Dermis microvascular lymphatic vessel endothelial cell (primary cell): ENCODE results near the gene DRC7. TPM values are rescaled to one million over a fixed set of nuclear protein-coding genes. Genes with fewer than 3 reads are reported as not detected.
"Not testable (repeated sequence)": the region's sequence is repeated elsewhere in the genome, so short reads cannot be mapped to it uniquely, and the experiment has no call there.

Experiments used
- DNase-seq, 2 donors: peaks; one replicate each; pipeline versions ENCODE4 v3.0.0 to v3.0.0-alpha.2; 2010; ENCODE audit warnings: low read depth in 2 of 2
- total RNA-seq: library from RNA; depleted of rRNA; stranded (reverse); fragments of >200 nt; gene quantifications from 2 replicates; pipeline ENCODE4 v1.2.1, GENCODE V29; 2014

Gene DRC7
- total RNA-seq, 1 donor from 2014 or later, result 0.26 TPM

DNA sequence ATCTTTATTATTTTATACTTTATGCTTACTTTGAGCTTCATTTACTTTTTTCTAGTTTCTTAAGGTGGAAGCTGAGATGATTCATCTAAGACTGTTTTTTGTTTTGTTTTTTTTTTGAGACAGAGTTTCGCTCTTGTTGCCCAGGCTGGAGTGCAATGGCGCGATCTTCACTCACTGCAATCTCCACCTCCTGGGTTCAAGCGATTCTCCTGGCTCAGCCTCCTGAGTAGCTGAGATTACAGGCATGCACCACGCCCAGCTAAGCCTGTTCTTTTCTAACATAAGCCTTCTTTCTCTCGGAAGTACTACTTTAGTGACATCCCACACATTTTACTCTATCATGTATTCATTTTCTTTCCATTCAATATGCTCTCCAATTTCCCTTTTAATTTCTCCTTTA lies 18.0 kb downstream of the DRC7 start:
- DNase-seq, result not testable (repeated sequence)

DNA sequence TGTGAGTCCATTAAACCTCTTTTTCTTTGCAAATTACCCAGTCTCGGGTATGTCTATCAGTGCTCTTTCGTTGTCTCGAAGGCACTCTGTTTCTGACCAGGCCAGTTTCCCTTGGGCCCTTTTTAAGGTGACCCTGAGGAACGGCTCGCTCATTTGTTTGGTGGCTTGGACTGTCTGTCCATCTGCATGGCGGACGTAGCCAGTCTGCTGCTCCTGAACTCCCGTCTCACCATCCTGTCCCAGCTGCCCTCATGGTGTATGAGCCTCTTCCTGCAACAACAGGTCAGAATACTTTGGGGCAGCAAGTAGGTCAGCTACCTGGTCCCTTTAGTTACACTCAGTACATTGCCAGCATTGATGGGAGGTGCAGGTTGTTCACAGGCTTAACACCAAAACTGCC lies 19.0 kb downstream of the DRC7 start:
- DNase-seq, result no peak

DNA sequence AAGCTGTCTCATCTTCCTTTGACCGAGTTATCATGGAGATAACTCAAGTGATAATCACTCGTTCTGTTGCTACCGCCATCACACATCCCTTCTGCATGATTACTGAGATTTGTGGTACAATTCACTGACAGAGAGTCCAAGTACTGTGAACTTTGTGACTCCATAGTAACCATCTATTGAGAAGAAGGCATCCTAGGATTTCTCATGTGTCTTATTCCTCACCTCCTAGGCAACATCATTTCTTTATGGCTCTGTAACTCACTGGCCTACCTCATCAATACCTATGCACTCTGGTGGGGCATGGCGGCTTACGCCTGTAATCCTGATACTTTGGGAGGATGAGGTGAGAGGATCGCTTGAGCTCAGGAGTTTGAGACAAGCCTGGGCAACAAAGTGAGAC lies 19.4 kb downstream of the DRC7 start:
- no peak for DNase-seq

DNA sequence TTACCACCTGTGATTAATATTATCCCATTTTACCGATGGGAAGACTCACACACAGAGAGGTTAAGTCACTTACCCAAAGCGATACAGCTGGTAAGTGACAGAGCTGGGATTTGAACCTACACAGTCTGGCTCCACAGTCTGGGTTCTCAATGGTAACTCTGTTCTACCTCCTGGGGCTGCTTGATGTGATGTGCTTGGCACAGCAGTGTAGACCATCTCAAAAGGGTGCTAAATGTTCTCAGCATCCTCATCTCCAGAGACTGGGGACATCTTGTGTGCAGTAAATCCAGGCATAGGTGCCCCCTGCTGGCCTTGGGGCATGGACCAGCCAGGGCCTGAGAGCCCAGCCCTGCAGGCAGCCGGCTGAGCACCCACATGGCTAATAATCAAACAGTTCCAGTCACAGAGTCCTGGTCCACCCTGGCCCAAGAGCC lies 25.6 kb downstream of the DRC7 start:
- DNase-seq, result peak; percentile 55 to 69

DNA sequence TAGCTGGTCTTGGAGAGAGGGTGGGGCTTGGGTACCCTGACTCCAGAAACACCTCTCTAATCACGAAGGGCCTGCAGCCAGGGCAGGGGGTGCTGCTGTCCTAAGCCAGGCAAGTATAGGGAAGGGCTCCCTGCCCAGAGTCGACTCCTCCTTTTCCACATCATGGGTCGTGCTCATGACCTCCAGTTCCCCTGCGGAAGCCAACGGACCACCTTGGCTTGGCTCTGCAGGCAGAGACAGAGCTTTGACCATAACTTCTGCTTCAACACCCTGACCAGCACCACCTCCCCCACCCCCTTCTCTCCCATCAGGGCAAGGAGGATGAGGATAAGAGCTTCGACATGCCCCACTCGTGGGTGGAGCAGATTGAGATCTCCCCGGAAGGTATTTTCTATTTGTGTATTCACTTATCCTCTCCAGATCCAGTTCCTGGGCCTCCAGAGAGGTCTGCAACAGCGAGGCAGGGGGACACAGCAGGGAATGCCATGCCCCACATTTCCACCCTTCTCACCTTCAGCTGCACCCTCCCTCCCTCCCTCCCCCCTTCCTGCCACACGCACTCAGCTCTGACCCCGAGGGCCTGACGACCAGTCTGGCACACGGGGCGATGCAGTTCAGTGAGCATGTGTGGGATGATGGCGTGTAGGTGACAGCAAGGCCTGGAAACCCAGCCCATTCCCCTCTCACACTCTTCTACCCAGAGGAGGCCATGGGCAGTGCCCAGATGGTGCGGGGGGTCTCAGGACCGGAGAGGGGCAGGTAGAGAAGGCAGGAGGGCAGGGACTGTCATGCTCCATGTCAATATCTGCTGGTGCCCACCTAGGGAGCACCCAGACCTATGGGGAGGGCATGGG lies 27.0 kb downstream of the DRC7 start:
- no peak for DNase-seq

DNA sequence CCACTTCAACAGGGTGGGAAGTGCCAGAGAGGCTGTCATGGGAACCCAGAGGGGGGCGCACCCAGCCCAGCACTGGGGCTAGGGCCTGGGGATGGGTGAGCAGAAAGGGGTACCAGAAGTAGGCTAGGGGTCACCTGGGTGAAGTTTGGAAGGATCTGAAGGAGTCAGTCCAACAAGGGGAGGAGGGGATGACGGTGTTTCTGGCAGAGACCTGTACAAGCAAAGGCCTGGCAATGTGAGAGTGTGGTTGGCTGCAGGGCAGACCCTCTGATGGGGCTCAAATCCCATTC lies 27.5 kb downstream of the DRC7 start:
- no peak for DNase-seq

DNA sequence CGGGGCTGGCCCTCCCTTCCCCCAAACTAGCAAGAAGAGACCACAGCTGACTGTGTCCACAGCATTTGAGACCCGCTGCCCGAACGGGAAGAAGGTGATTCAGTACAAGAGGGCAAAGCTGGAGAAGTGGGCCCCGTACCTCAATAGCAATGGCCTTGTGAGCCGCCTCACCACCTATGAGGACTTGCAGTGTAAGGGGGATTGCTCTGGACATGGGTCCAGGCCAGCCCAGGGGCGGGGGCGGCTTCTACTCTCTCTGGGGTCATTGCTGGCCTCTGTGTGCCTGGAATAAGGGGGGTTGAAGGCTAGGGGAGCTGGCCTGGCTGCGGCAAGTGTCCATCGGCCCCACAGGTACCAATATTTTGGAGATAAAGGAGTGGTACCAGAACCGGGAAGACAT lies 28.0 kb downstream of the DRC7 start:
- no peak for DNase-seq

DNA sequence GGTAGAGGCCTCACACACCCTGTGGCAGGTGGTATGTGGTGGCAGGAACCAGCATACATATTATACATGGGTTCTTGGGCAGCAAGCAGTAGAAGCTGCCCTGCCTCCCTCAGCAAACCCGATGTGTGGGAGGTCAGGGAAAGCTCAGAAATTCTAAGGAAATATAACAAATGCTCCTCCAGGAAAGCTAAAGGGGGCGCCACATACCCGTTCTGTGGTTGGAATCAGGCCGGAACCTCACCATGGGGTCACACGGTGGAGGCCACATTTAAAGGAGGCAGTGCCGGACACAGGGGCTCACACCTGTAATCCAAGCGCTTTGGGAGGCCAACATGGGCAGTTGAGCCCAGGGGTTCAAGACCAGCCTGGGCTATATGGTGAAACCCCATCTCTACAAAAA lies 28.6 kb downstream of the DRC7 start:
- peak in 1 of 2 donors; percentile 19 for DNase-seq

DNA sequence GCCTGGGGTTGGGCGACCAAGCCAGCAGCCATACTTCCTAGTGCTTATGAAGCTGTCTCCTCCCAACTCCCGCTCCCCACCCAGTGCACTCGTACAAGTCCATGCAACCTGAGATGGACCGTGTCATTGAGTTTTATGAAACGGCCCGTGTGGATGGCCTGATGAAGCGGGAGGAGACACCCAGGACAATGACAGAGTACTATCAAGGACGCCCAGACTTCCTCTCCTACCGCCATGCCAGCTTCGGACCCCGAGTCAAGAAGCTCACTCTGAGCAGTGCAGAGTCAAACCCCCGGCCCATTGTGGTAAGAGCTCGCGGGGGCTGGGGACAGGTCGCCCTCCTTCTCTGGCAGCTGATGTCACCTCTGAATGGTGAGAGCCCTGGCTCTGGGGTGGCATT lies 29.9 kb downstream of the DRC7 start:
- no peak for DNase-seq

DNA sequence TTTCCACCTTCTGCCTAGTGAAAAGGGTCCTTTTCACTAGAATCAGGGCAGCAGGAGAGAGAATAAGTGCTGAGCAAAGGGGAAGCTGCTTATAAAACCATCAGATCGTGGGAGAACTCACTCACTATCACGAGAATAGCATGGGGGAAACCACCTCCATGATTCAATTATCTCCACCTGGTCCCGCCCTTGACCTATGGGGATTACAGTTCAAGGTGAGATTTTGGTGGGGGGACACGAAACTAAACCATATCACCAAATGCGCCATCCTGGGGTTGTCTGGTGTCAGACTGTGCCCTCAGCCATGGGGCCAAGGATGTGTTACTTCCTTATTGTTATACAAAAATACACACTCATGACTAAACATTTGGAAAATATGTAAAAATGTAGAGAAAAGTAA lies 30.5 kb downstream of the DRC7 start:
- no peak for DNase-seq

DNA sequence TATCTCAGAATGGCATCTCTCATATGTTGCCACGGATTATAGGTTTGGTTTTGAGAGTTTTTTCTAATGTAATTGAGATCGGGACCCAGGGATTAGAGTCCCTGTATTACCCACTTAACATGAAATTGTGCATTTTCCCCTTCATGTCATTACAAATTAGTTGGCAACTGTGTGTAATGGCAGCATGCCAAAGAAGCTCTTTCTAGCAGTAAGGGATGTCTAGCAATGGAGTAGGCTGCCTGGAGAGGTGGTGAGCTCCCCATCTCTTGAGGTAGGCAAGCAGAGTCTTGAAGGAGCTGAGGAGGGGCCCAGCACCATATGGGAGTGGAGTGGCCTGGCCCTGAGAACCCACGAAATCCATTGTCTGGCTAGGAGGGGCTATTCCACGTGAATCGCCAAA lies 30.9 kb downstream of the DRC7 start:
- DNase-seq, result peak in 1 of 2 donors; percentile 11

DNA sequence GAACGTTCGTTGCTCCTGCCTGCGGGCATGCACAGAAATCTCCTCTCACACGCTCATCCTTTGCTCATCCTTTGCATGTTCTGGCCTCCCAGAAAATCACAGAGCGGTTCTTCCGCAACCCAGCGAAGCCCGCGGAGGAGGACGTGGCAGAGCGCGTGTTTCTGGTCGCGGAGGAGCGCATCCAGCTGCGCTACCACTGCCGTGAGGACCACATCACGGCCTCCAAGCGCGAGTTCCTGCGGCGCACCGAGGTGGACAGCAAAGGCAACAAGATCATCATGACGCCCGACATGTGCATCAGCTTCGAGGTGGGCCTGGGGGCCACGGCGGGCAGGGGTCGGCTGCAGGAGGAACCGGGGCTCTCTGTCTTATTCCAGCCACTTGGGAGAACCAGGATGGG lies 31.4 kb downstream of the DRC7 start:
- DNase-seq, result no peak

DNA sequence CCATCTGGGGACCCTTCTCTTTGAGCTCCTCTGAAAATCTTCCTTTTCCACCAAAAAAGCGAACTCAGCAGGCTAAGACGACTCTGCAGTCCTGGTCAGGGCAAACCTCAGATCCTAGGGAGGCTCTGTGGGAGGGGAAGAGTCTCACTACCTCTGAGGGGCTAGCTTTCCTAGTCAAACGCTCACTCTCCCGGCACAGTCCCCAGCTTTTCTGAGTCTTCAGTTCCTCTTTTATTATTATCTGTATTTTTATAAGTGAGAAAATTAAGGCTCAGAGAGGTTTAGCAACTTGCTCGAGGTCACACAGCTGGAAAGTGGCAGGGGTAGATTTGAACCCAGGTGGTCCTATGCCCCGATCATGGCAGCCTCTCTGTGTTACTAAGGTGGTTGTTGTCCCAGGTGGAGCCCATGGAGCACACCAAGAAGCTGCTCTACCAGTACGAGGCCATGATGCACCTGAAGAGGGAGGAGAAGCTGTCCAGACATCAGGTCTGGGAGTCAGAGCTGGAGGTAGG lies 31.9 kb downstream of the DRC7 start:
- no peak for DNase-seq

DNA sequence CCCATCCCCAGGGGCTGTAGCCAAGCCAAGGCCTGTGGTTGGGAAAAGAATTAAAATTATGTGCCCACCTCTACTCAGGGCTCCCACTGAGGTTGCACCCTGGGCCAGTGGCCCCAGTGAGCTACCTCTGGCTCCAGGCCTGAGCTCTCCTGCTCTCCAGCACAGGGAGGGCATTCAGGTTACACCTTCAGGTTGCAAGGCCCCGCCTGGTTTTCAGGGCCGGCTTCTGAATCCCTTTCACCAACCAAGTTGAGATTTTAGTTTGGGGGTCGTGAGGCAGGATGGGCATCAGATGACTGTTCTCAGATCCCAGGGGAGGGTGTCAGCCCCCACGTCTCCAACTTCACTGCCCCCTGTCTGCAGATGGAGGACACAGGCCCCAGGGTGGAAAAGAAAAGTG lies 33.0 kb downstream of the DRC7 start:
- DNase-seq, result no peak

DNA sequence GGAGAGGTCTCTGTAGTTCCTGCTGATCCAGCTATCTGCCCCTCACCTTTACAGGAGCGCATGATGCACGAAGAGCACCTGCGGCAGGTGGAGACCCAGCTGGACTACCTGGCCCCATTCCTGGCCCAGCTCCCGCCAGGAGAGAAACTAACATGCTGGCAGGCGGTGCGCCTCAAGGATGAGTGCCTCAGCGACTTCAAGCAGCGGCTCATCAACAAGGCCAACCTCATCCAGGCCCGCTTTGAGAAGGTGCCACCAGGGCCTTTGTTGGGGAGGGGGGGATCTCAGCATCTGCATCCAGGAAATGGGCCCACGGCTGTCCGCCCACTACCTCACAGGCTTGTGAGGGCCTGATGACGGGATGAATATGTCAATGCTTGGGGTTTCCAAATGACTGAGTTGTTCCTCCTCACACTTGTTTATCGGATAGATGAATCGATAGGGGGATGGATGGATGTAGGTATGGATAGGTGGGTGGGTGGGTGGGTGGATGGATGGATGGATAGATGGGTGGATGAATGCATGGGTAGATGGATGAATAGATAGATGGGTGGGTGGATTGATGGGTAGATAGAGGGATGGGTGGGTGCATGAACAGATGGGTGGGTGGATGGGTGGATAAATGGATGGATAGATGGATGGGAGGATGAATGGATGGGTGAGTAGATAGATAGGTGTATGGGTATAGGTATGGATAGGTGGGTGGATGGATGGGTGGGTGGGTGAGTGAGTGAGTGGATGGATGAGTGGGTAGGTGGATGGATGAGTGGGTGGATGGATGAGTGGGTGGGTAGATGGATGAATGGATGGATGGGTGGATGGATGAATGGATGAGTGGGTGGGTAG lies 34.0 kb downstream of the DRC7 start:
- no peak for DNase-seq

DNA sequence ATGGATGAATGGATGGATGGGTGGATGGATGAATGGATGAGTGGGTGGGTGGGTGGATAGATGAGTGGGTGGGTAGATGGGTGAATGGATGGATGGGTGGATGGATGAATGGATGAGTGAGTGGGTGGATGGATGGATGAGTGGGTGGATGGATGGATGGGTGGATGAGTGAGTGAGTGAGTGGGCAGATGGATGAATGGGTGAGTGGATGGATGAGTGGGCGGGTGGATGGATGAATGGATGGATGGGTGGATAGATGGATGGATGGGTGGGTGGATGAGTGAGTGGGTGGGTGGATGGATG lies 34.5 kb downstream of the DRC7 start:
- no peak for DNase-seq

DNA sequence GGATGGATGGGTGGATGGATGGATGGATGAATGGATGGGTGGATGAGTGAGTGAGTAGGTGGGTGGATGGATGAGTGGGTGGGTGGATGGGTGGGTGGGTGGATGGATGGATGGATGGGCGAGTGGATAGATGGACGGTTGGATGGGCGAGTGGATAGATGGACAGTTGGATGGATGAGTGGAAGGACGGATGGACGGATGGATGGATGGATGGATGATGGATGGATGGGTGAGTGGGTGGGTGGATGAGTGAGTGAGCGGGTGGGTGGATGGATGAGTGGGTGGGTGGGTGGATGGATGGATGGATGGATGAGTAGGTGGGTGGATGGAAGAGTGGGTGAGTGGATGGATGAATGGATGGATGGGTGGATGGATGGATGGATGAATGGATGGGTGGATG lies 35.2 kb downstream of the DRC7 start:
- not testable (repeated sequence) for DNase-seq

DNA sequence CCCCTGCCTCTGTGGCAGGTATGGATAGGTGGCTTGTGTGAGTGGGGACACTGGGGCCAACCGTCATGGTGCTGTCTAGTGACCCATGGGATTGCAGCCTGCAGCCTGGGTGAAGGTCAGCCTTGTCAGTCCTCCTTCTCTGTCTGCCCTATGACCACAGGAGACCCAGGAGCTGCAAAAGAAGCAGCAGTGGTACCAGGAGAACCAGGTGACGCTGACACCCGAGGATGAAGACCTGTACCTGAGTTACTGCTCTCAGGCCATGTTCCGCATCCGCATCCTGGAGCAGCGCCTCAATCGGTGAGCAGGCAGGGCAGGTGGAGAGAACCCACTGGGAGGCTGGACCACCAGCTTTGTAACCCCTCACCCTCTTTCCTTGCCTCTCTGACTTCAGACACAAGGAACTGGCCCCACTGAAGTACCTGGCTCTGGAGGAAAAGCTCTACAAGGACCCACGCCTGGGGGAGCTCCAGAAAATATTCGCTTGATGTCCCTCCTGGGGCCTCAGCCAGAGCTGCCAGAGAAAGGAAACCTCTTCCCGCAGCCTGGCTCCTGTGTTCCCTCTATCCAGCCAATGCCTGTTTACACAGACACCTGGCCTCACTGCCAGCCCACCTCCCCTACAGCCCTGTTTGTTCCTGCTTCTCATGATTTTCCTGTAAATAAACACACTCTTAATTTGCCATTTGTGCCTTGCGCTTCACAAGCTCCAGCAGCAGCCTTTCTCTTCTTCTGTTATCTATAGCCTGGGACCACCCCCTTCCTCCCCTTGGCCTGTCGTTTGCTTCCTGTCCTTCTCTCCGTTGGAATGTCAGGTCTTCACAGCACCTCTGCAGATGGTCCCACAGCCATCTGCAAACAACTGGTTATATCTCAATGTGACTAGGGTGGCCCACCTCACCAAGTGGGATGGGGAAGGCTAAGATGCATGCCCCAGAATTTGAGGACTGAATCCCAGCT lies 36.4 kb downstream of the DRC7 start:
- DNase-seq, result no peak

DNA sequence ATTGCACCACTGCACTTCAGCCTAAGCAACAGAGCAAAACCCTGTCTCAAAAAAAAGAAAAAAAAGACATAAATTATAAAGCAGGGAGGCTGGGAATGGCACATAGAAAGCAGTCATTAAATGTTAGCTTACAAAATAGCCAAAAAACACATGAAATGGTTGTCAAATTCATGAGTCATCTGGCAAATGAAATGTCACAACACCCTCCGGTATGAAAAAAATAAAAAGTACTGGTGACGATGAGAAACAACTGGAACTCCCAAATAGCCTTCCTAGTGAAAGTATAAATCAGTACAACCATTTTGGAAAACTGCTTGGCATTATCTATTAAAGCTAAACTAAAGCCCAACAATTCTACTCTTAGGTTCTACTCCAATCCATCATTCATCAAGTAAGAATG lies 37.4 kb downstream of the DRC7 start:
- no peak for DNase-seq

DNA sequence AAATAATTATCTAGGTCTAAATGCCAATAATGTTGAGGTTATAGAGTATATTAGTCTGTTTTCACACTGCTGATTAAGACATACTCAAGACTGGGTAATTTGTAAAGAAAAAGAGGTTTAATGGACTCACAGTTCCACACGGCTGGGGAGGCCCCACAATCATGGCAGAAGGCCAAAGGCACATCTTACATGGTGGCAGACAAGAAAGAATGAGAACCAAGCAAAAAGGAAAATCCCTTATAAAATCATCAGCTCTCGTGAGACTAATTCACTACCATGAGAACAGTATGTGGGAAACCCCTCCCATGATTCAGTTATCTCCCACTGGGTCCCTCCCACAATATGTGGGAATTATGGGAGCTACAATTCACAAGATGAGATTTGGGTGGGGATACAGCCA lies 38.1 kb downstream of the DRC7 start:
- no peak for DNase-seq

DNA sequence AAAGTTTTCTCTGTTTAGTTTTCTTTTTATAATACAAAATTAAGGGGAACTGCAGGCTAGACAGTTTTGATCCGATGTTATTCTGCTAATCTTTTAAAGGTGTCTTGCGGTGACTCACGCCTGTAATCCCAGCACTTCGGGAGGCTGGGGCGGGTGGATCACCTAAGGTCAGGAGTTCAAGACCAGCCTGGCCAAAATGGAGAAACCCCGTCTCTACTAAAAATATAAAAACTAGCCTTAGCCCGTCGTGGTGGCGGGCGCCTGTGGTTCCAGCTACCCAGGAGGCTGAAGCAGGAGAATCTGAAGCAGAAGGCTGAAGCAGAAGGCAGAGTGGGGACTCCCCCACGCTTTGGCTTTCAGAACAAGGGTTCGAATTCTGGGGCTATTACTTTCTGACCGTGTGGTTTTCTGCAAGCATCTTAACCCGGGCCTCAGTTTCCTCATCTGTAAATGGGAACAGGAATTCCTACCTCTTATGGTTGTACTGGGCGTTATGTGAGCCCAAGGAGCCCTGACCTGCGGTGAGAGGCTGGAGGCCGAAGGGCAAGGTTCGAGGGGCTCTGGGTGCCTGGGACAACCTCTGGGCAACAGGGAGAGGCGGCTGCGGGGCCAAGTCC lies 39.8 kb downstream of the DRC7 start:
- DNase-seq, result no peak
